Smooth muscle cell of bladder (primary cell): Measurements from ENCODE around the gene ATRN. TPM values are rescaled to one million over a fixed set of nuclear protein-coding genes. Genes with fewer than 3 reads are reported as not detected.

ENCODE experiments used
- total RNA-seq: library from RNA; depleted of rRNA; stranded (reverse); fragments of >200 nt; gene quantifications from 2 replicates; pipeline ENCODE4 v1.2.3, GENCODE V29; 2014

Gene ATRN
- total RNA-seq = 31.3 and 43.4 TPM in 2 replicates

GRCh38 chr20:3470627-3471396, at the start of gene ATRN:
Gene ATRN, plus strand, starts transcription at chr20:3471018. Its CDS starts 90 bp downstream, at chr20:3471108.

GRCh38 chr20:3663031-3663701, 192.3 kb downstream of the ATRN start, which contains the start of gene GFRA4:
Gene GFRA4, minus strand, starts transcription at chr20:3663399. Its CDS starts 0 bp downstream, at chr20:3663399.

GRCh38 chr20:3681931-3682781, 211.3 kb downstream of the ATRN start, which contains the start of gene ADAM33:
Gene ADAM33, minus strand, starts transcription at chr20:3682010. Its CDS starts 6 bp downstream, at chr20:3682004.

Other genes starting within 250 kb of the ATRN start
- gene SLC4A11, start 231.8 kb upstream of the ATRN start, total RNA-seq = 1.0 and 1.1 TPM in 2 replicates
- 8.1 and 9.2 TPM in 2 replicates for gene DNAAF9, start 63.3 kb upstream of the ATRN start, total RNA-seq
- not detected in 2 replicates for gene GFRA4, start 192.4 kb downstream of the ATRN start, total RNA-seq
- 21.9 and 44.4 TPM in 2 replicates for gene ADAM33, start 211.0 kb downstream of the ATRN start, total RNA-seq
- gene SIGLEC1, start 241.6 kb downstream of the ATRN start, total RNA-seq = under 0.01 TPM in 1 of 2 replicates, not detected in the other